Esophagus (tissue), 2 donors: Measurements from ENCODE around the gene MACROD2. TPM values are rescaled to one million over a fixed set of nuclear protein-coding genes. Genes with fewer than 3 reads are reported as not detected.

Experiments
- H3K27ac ChIP-seq, 2 donors: one replicate each; pipeline ENCODE4 v1.5.1; 2013; ENCODE audit warnings: low read depth in 2 of 2, mild to moderate bottlenecking in 2 of 2, inconsistent platforms in 1 of 2, low read length in 1 of 2, moderate library complexity in 1 of 2
- H3K27me3 ChIP-seq, 2 donors: one replicate each; pipeline ENCODE4 v1.6.1; 2013; ENCODE audit warnings: low read length in 2 of 2, control low read depth in 1 of 2, mild to moderate bottlenecking in 1 of 2; ENCODE audit not compliant: insufficient read depth in 2 of 2, control insufficient read depth in 1 of 2
- H3K36me3 ChIP-seq, 2 donors: one replicate each; pipeline ENCODE4 v1.6.1; 2013; ENCODE audit warnings: low read length in 1 of 2; ENCODE audit not compliant: control insufficient read depth in 2 of 2, insufficient read depth in 2 of 2
- H3K4me1 ChIP-seq, 2 donors: one replicate each; pipeline ENCODE4 v1.6.1; 2013; ENCODE audit warnings: low read length in 1 of 2; ENCODE audit not compliant: control insufficient read depth in 2 of 2, insufficient read depth in 2 of 2
- H3K4me3 ChIP-seq, 2 donors: one replicate each; pipeline ENCODE4 v1.5.1; 2013; ENCODE audit warnings: low read length in 2 of 2, mild to moderate bottlenecking in 2 of 2, low read depth in 1 of 2, moderate library complexity in 1 of 2
- H3K9me3 ChIP-seq, 2 donors: one replicate each; pipeline ENCODE4 v1.6.1; 2013; ENCODE audit warnings: mild to moderate bottlenecking in 2 of 2, low read depth in 1 of 2, low read length in 1 of 2, moderate library complexity in 1 of 2; ENCODE audit not compliant: control insufficient read depth in 2 of 2, insufficient read depth in 1 of 2
- WGBS, 2 donors: extraction: QIAGEN DNeasy Blood & Tissue Kit; methylation state at CpG; one replicate each; pipeline ENCODE4 v1.1.7; 2013; 5-methylcytosine and 5-hydroxymethylcytosine counted together
- polyA plus RNA-seq, 2 donors: library from polyadenylated mRNA; stranded (reverse); fragments of 200-250 nt; gene quantifications; one replicate each; pipeline ENCODE4 v1.2.3, GENCODE V29; 2013
- donor health status: healthy with polysubstance abuse.
- donor health status: Bipolar disorder and iron deficiency.

Gene MACROD2
- polyA plus RNA-seq, 2 donors = 0.64 to 1.9 TPM

DNA sequence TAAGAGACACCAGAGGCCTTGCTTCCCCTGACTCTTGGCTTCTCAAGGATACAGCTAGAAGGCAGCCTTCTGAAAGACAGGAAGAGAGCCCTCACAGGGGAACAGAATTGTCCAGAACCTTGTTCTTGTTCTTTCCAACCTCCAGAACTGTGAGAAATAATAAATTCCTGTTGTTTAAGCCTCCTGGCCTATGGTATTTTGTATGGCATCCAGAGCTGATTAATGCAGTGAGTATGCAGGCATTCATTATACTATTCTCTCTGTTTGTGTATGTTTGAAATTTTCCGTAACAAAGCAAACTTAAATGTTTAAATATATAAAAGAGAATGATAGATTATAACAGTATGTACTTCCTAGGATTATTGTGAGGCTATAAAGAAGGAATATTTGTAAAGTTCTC, 1245.5 kb downstream of the MACROD2 start:
- Histone ChIP-seq H3K4me1 (no peaks in the 10 kb centered on the region), H3K4me3 (no peak overlapping the region), H3K27me3 (no peaks in the 10 kb centered on the region), H3K36me3 (no peaks in the 10 kb centered on the region), H3K27ac (no peak overlapping the region), H3K9me3 (no peaks in the 10 kb centered on the region)
- WGBS, 2 donors = 57 to 82% methylated on average over 1 of the region's 1 CpG

DNA sequence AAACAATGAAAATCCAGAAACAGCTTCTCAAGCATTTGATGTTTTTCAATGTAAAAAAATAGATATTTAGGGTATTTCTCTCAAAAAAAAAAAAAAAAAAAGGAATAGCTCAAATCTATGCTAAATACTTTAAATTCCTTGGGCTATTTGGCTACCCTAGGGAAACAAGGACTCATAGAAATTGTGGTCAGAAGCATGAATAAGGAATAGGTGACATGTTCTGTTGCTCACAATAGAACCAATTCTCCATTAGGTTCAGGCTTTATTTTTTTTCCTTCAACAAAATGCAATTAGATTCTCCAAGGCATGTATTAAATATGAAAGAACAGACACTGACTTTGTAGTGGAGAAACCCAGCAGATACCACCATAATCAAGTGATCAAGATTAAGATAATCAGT, 1246.4 kb downstream of the MACROD2 start:
- H3K4me3 ChIP-seq = no peak overlapping the region
- H3K27me3 ChIP-seq = no peaks in the 10 kb centered on the region
- H3K4me1 ChIP-seq = no peaks in the 10 kb centered on the region
- no peaks in the 10 kb centered on the region for H3K36me3 ChIP-seq
- no peaks in the 10 kb centered on the region for H3K9me3 ChIP-seq
- H3K27ac ChIP-seq = no peak overlapping the region

DNA sequence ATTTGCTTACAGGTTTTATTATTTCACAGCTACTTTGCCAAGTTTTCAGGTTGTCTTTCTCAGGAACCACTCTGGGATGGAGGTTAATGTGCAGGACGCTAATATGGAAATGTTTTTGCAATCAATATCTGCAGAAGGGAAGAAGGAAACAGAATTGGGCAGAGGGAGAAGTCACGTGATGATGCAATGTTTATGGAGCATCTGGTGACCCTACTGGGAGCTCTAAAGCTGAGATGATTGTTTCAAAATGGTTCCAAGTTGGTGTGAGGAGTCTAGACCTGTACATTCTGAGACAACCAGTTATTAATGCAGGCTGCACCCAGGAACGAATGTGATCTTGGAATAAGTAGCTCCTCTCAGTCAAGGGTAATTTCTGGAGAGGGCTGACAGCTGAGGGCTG, 1247.5 kb downstream of the MACROD2 start:
- 59 to 64% methylated on average over 3 of the region's 3 CpGs for WGBS, 2 donors
- Histone ChIP-seq H3K36me3 (no peaks in the 10 kb centered on the region), H3K9me3 (no peaks in the 10 kb centered on the region), H3K4me1 (no peaks in the 10 kb centered on the region), H3K27me3 (no peaks in the 10 kb centered on the region), H3K4me3 (no peak overlapping the region), H3K27ac (no peak overlapping the region)

DNA sequence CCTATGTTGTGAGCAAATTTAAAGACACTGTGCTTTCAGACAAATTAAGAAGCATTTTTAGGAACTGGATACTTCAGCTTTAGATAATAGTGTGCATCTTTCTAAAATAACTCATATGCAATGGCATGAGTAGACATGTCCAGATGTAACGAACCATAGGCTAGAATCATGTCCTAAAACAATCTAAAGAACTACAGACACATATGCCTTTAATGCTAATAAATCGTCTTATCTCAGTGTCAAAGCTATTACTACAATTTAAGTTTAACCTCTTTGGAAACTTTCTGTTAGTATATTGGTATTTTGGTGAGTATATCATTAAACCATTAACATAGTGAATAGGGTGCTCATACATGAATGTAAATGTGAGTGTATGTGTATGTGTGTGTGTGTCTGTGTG, 1250.6 kb downstream of the MACROD2 start:
- Histone ChIP-seq H3K4me3 (no peak overlapping the region), H3K9me3 (peaks cover 0 to 2% of the 10 kb centered on the region in 2 donors), H3K4me1 (no peaks in the 10 kb centered on the region), H3K36me3 (no peaks in the 10 kb centered on the region), H3K27ac (no peak overlapping the region), H3K27me3 (no peaks in the 10 kb centered on the region)
- WGBS, 2 donors = 34 to 61% methylated on average over 2 of the region's 2 CpGs

DNA sequence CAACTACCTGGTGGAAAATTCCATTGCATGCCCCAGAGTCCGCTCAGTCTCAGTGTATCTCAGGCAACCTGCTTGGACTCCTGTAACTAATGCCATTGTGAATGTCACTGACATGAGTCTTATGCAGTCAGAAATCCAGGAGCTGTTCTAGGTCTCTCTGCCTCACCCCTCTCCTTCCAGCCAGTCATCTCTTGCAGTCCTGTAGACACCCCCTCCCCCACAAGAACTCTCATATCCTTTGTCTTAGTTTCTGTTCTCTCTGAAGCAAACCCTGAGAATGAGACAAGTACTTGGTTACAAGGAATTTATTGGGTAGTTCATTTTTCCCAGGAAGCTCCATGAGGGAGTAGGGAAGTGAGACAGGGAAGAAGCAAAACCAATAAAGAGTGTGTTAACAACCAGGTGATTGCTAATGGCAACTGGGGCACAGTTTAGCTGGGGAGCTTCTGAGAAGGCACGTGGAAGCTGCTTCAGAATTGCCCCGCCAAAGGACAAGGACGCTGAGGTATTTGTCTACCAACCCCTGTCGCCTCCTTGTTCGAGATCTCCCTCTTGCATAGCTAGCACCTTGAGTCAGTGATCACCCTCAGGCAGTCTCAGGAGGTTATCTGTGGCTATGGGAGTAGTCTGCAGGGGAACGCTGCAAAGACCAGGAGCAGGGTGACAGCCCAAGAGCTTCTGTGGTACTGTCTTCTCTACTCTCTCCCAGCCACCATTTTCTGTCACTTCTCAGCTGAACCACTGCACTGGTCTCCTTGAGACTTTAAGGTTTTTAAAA, 1253.5 kb downstream of the MACROD2 start:
- H3K9me3 ChIP-seq = peaks cover 0 to 2% of the 10 kb centered on the region in 2 donors
- no peaks in the 10 kb centered on the region for H3K36me3 ChIP-seq
- H3K27ac ChIP-seq = no peak overlapping the region
- whole genome bisulfite sequencing, 2 donors = 92 to 94% methylated on average over 7 of the region's 7 CpGs
- no peaks in the 10 kb centered on the region for H3K4me1 ChIP-seq
- H3K27me3 ChIP-seq = no peaks in the 10 kb centered on the region
- H3K4me3 ChIP-seq = no peak overlapping the region

DNA sequence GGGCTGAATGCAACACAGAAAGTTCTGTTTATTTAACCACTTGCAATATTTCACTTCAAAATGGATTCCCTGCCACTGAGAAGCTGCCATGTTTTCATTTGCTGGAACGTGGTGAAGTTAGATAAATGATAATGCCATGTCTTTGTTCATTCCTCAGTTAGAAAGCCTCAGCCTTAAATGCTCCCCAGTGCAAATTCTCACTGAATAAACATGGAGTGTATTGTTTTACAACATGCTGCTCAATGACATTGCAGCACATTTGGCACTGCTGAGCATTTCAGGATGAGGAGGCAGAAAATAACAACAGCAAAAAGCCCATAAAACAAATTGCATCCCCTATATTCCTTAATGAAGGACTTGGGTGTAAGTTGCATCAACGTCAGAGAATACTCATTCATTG, 1255.9 kb downstream of the MACROD2 start:
- no peaks in the 10 kb centered on the region for H3K4me1 ChIP-seq
- WGBS, 2 donors = 42 to 50% methylated on average over 2 of the region's 2 CpGs
- no peaks in the 10 kb centered on the region for H3K36me3 ChIP-seq
- no peak overlapping the region for H3K27ac ChIP-seq
- H3K27me3 ChIP-seq = no peaks in the 10 kb centered on the region
- peaks cover 0 to 2% of the 10 kb centered on the region in 2 donors for H3K9me3 ChIP-seq
- no peak overlapping the region for H3K4me3 ChIP-seq

DNA sequence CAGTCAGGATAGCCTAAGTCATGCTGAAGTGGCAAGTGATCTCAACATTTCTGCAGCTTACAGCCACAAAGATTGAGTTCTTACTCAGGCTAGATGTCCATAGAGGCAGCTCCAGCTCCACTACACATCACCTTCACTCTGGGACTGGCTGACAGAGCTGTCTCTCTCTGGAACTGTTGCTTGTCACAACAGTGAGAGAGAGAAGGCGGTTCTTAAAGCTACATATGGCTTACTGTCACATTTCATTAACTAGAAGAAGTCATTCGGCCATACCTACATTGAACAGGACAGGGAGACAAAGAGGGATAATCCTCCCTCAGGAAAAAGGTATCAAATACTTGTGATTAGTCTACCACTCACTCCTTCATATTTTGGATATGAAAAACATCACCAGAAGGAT, 1257.0 kb downstream of the MACROD2 start:
- Histone ChIP-seq H3K4me1 (no peaks in the 10 kb centered on the region), H3K27me3 (no peaks in the 10 kb centered on the region), H3K9me3 (peaks cover 0 to 2% of the 10 kb centered on the region in 2 donors), H3K36me3 (no peaks in the 10 kb centered on the region), H3K4me3 (no peak overlapping the region), H3K27ac (no peak overlapping the region)
- 83 to 85% methylated on average over 2 of the region's 2 CpGs for WGBS, 2 donors

DNA sequence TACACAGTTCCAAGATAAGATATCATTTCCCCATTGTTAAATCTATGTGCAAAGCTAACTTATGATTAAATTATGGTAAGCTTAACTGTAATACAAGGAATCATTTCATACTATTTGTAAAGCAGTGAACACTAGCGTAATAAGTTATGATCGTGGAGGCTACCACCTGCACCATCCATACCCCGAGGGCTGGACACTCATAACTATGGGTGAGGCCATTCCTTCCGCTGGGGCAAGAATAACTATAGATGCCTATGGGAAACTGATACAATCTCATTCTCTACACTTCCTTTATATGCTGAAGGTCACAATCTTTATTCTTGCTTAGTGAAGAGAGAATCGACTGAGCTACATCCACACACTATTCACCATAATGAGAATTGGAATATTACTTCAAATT, 1258.1 kb downstream of the MACROD2 start:
- WGBS, 2 donors = 91 to 96% methylated on average over 5 of the region's 5 CpGs
- no peaks in the 10 kb centered on the region for H3K4me1 ChIP-seq
- no peak overlapping the region for H3K27ac ChIP-seq
- no peaks in the 10 kb centered on the region for H3K36me3 ChIP-seq
- H3K27me3 ChIP-seq = no peaks in the 10 kb centered on the region
- peaks cover 0 to 2% of the 10 kb centered on the region in 2 donors for H3K9me3 ChIP-seq
- H3K4me3 ChIP-seq = no peak overlapping the region

DNA sequence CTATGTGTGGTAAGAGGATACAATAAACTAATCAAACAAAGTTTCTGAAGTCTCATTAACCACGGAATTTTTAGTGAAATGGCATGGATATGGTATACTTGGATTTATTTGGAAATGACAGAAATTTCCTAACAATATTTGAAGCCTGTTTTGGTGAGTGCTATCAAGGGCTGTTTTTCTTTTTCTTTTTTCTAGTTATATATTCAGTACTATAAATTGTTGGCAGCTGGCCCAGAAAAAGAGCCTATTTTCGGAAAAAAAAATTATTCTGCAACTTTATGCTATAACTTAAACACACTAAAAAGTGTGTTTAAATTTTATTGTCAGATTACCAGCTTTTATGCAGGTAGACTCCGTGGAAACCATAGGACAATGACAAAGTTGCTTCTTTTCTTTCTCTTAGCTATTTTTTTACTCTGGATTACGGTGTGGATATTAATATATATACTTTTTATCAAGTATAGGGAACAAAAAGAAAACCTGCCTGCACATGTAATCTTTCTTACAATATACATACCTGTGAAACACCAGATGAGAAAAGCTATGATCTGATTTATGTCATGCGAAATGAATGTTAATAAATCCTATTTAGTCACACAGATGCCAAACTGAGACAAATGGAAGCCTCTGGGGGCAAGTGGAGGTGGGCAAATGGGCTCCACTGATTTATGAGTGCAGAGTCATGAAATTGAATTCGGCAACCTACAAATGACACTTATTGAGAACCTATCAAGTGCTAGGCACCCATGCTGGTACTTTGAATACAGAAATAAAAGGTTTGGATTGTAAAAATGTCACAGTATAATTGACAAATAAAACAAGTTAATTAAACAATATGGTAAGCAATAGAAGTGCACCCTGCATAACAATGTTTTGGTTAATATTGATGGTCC, 1261.6 kb downstream of the MACROD2 start:
- no peak overlapping the region for H3K4me3 ChIP-seq
- no peaks in the 10 kb centered on the region for H3K36me3 ChIP-seq
- H3K27ac ChIP-seq = no peak overlapping the region
- H3K4me1 ChIP-seq = no peaks in the 10 kb centered on the region
- no peaks in the 10 kb centered on the region for H3K9me3 ChIP-seq
- 50 to 58% methylated on average over 6 of the region's 6 CpGs for WGBS, 2 donors
- no peaks in the 10 kb centered on the region for H3K27me3 ChIP-seq

DNA sequence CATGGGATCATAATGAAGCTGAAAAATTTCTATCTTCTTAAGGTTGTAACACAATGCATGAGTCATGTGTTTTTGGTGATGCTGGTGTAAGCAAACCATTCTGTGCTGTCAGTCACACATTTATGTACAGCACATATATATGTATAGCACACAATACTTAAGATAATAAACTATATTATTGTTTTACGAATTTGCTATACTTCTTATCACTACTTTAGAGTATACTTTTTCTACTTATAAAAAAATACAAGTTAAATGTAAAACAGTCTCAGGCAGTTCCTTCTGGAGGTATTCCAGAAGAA, 1262.2 kb downstream of the MACROD2 start:
- H3K4me1 ChIP-seq = no peaks in the 10 kb centered on the region
- 88% methylated on average over 1 of the region's 1 CpG for WGBS, 2 donors
- no peaks in the 10 kb centered on the region for H3K27me3 ChIP-seq
- H3K9me3 ChIP-seq = no peaks in the 10 kb centered on the region
- H3K4me3 ChIP-seq = no peak overlapping the region
- H3K27ac ChIP-seq = no peak overlapping the region
- H3K36me3 ChIP-seq = no peaks in the 10 kb centered on the region
